Measurements from ENCODE around the gene SLC38A3.

SLC38A3 gene

GRCh38 chr3:50204804-50205412 lies at the start of gene SLC38A3:
SLC38A3 (plus strand) TSS chr3:50205271; CDS start chr3:50214200, 8,929 bp downstream.
- no peak for DNase-seq (ENCODE audit: low read depth in 3 of 3)

GRCh38 chr3:50155491-50155878 lies 49.6 kb upstream of the SLC38A3 start:
- DNase-seq (ENCODE audit: low read depth in 3 of 3): no peak

GRCh38 chr3:50155891-50156290 lies 49.2 kb upstream of the SLC38A3 start:
- DNase-seq (ENCODE audit: low read depth in 3 of 3): no peak

- DNase-seq (ENCODE audit: low read depth in 3 of 3): no peak
These were observed 48.2 kb upstream of the SLC38A3 start for GRCh38 chr3:50156549-50157493.

GRCh38 chr3:50157827-50158529 lies 47.1 kb upstream of the SLC38A3 start:
- DNase-seq (ENCODE audit: low read depth in 3 of 3): no peak

- no peak for DNase-seq (ENCODE audit: low read depth in 3 of 3)
These were observed 46.4 kb upstream of the SLC38A3 start for GRCh38 chr3:50158530-50159146.

- no peak for DNase-seq (ENCODE audit: low read depth in 3 of 3)
These were observed 44.5 kb upstream of the SLC38A3 start for GRCh38 chr3:50160561-50160983.

GRCh38 chr3:50161320-50161719 lies 43.8 kb upstream of the SLC38A3 start:
- DNase-seq (ENCODE audit: low read depth in 3 of 3): no peak

GRCh38 chr3:50162034-50162883 lies 42.8 kb upstream of the SLC38A3 start:
- no peak for DNase-seq (ENCODE audit: low read depth in 3 of 3)

GRCh38 chr3:50163572-50164455 lies 41.3 kb upstream of the SLC38A3 start:
- no peak for DNase-seq (ENCODE audit: low read depth in 3 of 3)

GRCh38 chr3:50164481-50164880 lies 40.6 kb upstream of the SLC38A3 start:
- no peak for DNase-seq (ENCODE audit: low read depth in 3 of 3)

- no peak for DNase-seq (ENCODE audit: low read depth in 3 of 3)
These were observed 39.8 kb upstream of the SLC38A3 start for GRCh38 chr3:50164984-50165909.

GRCh38 chr3:50165910-50166538 lies 39.0 kb upstream of the SLC38A3 start:
- no peak for DNase-seq (ENCODE audit: low read depth in 3 of 3)

- no peak for DNase-seq (ENCODE audit: low read depth in 3 of 3)
These were observed 38.5 kb upstream of the SLC38A3 start for GRCh38 chr3:50166620-50167019.

GRCh38 chr3:50167069-50167840 lies 37.8 kb upstream of the SLC38A3 start:
- DNase-seq (ENCODE audit: low read depth in 3 of 3): no peak

- DNase-seq (ENCODE audit: low read depth in 3 of 3): no peak
These were observed 37.2 kb upstream of the SLC38A3 start for GRCh38 chr3:50167841-50168209.

- DNase-seq (ENCODE audit: low read depth in 3 of 3): no peak
These were observed 36.7 kb upstream of the SLC38A3 start for GRCh38 chr3:50168388-50168787.

GRCh38 chr3:50168791-50169190 lies 36.3 kb upstream of the SLC38A3 start:
- no peak for DNase-seq (ENCODE audit: low read depth in 3 of 3)
